SK-N-SH (cell line): ENCODE results near the gene GNA14. TPM values are rescaled to one million over a fixed set of nuclear protein-coding genes. Genes with fewer than 3 reads are reported as not detected.

ENCODE experiments used
- CTCF ChIA-PET: fragments of 300-600, 350-600 bp; formaldehyde crosslinking; extraction: SDS; loops from one replicate; lab custom pipeline; 2021; lab: Yijun Ruan, JAX
- POLR2A ChIA-PET: fragments of 350-600 bp; sonication (Branson Sonifier 250); formaldehyde crosslinking; extraction: SDS; loops from one replicate; lab custom pipeline; 2020; ENCODE audit warnings: antibody characterized with exemption, inconsistent platforms; lab: Yijun Ruan, JAX
- DNase-seq: peaks from one replicate; pipeline ENCODE4 v3.0.0; 2012
- H2AFZ ChIP-seq: fragments of 200-600 bp; sonication (generic); 2 replicates; pipeline ENCODE4 v1.8.1; 2016; ENCODE audit warnings: antibody characterized with exemption, mild to moderate bottlenecking, low read depth
- H3F3A ChIP-seq: fragments of 200-600 bp; sonication (generic); replicated peaks from 2 replicates; pipeline ENCODE3; 2016; ENCODE audit warnings: antibody characterized with exemption, mild to moderate bottlenecking; ENCODE audit not compliant: insufficient read depth
- H3K27ac ChIP-seq, 2 experiments: fragments of 200-500 bp in 1 of 2; fragments of 200-600 bp in 1 of 2; sonication (Bioruptor generic) in 1 of 2; sonication (generic), shearing (Covaris generic) in 1 of 2; 2 replicates each; pipeline versions ENCODE4 v1.5.1 to v1.6.1; 2014 to 2016; ENCODE audit warnings: low read depth in 2 of 2, inconsistent platforms in 1 of 2, low read length in 1 of 2, mild to moderate bottlenecking in 1 of 2, mixed read lengths in 1 of 2
- H3K27me3 ChIP-seq: fragments of 200-600 bp; sonication (generic), shearing (Covaris generic); 2 replicates; pipeline ENCODE4 v1.6.1; 2016; ENCODE audit warnings: mixed run types; ENCODE audit not compliant: insufficient read depth
- H3K36me3 ChIP-seq, 2 experiments: fragments of 200-500 bp in 1 of 2; fragments of 200-600 bp in 1 of 2; sonication (Bioruptor generic) in 1 of 2; sonication (generic) in 1 of 2; replicated peaks in 1 of 2; 2 replicates each; pipeline versions ENCODE3 to v1.5.1; 2014 to 2016; ENCODE audit warnings: low read length in 1 of 2, mild to moderate bottlenecking in 1 of 2; ENCODE audit not compliant: insufficient read depth in 2 of 2, control insufficient read depth in 1 of 2
- H3K4me1 ChIP-seq, 2 experiments: fragments of 200-500 bp in 1 of 2; fragments of 200-600 bp in 1 of 2; sonication (Bioruptor generic) in 1 of 2; sonication (generic), shearing (Covaris generic) in 1 of 2; 2 replicates each; pipeline versions ENCODE4 v1.5.1 to v1.6.1; 2014 to 2016; ENCODE audit warnings: low read depth in 1 of 2, low read length in 1 of 2, mixed run types in 1 of 2; ENCODE audit not compliant: insufficient read depth in 2 of 2, control insufficient read depth in 1 of 2
- H3K4me2 ChIP-seq: fragments of 200-600 bp; sonication (generic), shearing (Covaris generic); 2 replicates; pipeline ENCODE4 v1.6.1; 2017; ENCODE audit warnings: mixed run types
- H3K4me3 ChIP-seq, 2 experiments: fragments of 200-500 bp in 1 of 2; fragments of 200-600 bp in 1 of 2; sonication (Bioruptor generic) in 1 of 2; sonication (generic), shearing (Covaris generic) in 1 of 2; 2 replicates each; pipeline versions ENCODE4 v1.5.1 to v1.8.1; 2014 to 2016; ENCODE audit warnings: low read depth in 2 of 2, inconsistent platforms in 1 of 2, low read length in 1 of 2, mild to moderate bottlenecking in 1 of 2, mixed read lengths in 1 of 2, moderate library complexity in 1 of 2
- H3K79me2 ChIP-seq: fragments of 200-600 bp; sonication (generic); 2 replicates; pipeline ENCODE4 v1.8.1; 2017; ENCODE audit warnings: mild to moderate bottlenecking; ENCODE audit not compliant: insufficient read depth
- H3K9ac ChIP-seq: fragments of 200-600 bp; sonication (generic); 2 replicates; pipeline ENCODE4 v1.6.1; 2017; ENCODE audit warnings: mixed run types
- H3K9me2 ChIP-seq: fragments of 200-600 bp; sonication (generic); 2 replicates; pipeline ENCODE4 v1.6.1; 2017; ENCODE audit warnings: mixed run types
- H3K9me3 ChIP-seq: fragments of 200-600 bp; sonication (generic); 2 replicates; pipeline ENCODE4 v1.6.1; 2017; ENCODE audit warnings: mixed run types, mild to moderate bottlenecking, moderate library complexity
- H4K20me1 ChIP-seq: fragments of 200-600 bp; sonication (generic); 2 replicates; pipeline ENCODE4 v1.6.1; 2017; ENCODE audit warnings: mild to moderate bottlenecking, mixed run types; ENCODE audit not compliant: insufficient read depth
- CHD2 ChIP-seq: fragments of 150-350 bp; IDR thresholded peaks from 2 replicates; pipeline ENCODE4 v1.6.1; 2018; ENCODE audit warnings: low read length; ENCODE audit not compliant: partially characterized antibody
- EP300 ChIP-seq, 2 experiments: IDR thresholded peaks; 2 replicates each; pipeline versions ENCODE4 v1.4.0 to v1.6.1; 2012; ENCODE audit warnings: borderline replicate concordance in 1 of 2, low read depth in 1 of 2, low read length in 1 of 2
- FOSL2 ChIP-seq: IDR thresholded peaks from 2 replicates; pipeline ENCODE4 v1.4.0; 2012; ENCODE audit warnings: low read depth, mild to moderate bottlenecking, moderate library complexity, borderline replicate concordance
- FOXM1 ChIP-seq: IDR thresholded peaks from 2 replicates; pipeline ENCODE4 v1.4.0; 2012; ENCODE audit warnings: low read depth, mild to moderate bottlenecking
- GABPA ChIP-seq: IDR thresholded peaks from 2 replicates; pipeline ENCODE4 v1.4.0; 2012; ENCODE audit warnings: low read depth, mild to moderate bottlenecking
- MXI1 ChIP-seq: IDR thresholded peaks from 2 replicates; pipeline ENCODE4 v1.6.1; 2012; ENCODE audit warnings: mild to moderate bottlenecking, low read depth, low read length, improper control_type of control experiment
- NRF1 ChIP-seq: IDR thresholded peaks from 2 replicates; pipeline ENCODE4 v1.6.1; 2012; ENCODE audit warnings: low read depth, mild to moderate bottlenecking, low read length
- POLR2AphosphoS5 ChIP-seq: IDR thresholded peaks from 2 replicates; pipeline ENCODE4 v1.6.1; 2012; ENCODE audit warnings: low read depth, low read length
- RCOR1 ChIP-seq: fragments of 150-350 bp; IDR thresholded peaks from 2 replicates; pipeline ENCODE4 v1.6.1; 2017; ENCODE audit warnings: antibody characterized with exemption, low read length
- RFX5 ChIP-seq: IDR thresholded peaks from 2 replicates; pipeline ENCODE4 v1.6.1; 2012; ENCODE audit warnings: mild to moderate bottlenecking, improper control_type of control experiment, low read length
- SIN3A ChIP-seq: IDR thresholded peaks from 2 replicates; pipeline ENCODE4 v1.6.1; 2012; ENCODE audit warnings: low read depth, mild to moderate bottlenecking, low read length, moderate library complexity, borderline replicate concordance
- SMC3 ChIP-seq: IDR thresholded peaks from 2 replicates; pipeline ENCODE4 v1.6.1; 2012; ENCODE audit warnings: low read depth, low read length, improper control_type of control experiment
- YY1 ChIP-seq: IDR thresholded peaks from 2 replicates; pipeline ENCODE4 v1.4.0; 2012; ENCODE audit warnings: low read depth, mild to moderate bottlenecking
- WGBS: methylation state at CpG from one replicate; pipeline ENCODE4 v1.1.6; 2017; ENCODE audit warnings: low lambda C conversion rate; 5-methylcytosine and 5-hydroxymethylcytosine counted together
- polyA plus RNA-seq, 3 experiments: library from polyadenylated mRNA; depleted of rRNA; stranded (reverse); fragments of >200 nt; gene quantifications; 2 replicates each; pipeline ENCODE4 v1.2.3, GENCODE V29; 2012
- TF ChIP-seq, protein P1 (sequence below): IDR thresholded peaks from 2 replicates; pipeline ENCODE4 v1.6.1; 2012; ENCODE audit warnings: mild to moderate bottlenecking, low read depth, low read length, moderate library complexity
- TF ChIP-seq, protein P2 (sequence below): fragments of 150-350 bp; IDR thresholded peaks from 2 replicates; pipeline ENCODE4 v1.6.1; 2016; ENCODE audit warnings: mild to moderate bottlenecking, low read depth, low read length
- TF ChIP-seq, protein P3 (sequence below): IDR thresholded peaks from 2 replicates; pipeline ENCODE4; 2012
- TF ChIP-seq, protein P4 (sequence below): fragments of 200-600 bp; sonication (generic); IDR thresholded peaks from 2 replicates; pipeline ENCODE4 v1.6.1; 2017; ENCODE audit warnings: antibody characterized with exemption, mild to moderate bottlenecking, moderate library complexity
- TF ChIP-seq, protein P5 (sequence below): IDR thresholded peaks from 2 replicates; pipeline ENCODE4 v1.4.0; 2012; ENCODE audit warnings: low read depth, borderline replicate concordance

GNA14 gene
- polyA plus RNA-seq, 1 of the 3 experiments (the other 2 are of a cell fraction), result 0.15 TPM

DNA sequence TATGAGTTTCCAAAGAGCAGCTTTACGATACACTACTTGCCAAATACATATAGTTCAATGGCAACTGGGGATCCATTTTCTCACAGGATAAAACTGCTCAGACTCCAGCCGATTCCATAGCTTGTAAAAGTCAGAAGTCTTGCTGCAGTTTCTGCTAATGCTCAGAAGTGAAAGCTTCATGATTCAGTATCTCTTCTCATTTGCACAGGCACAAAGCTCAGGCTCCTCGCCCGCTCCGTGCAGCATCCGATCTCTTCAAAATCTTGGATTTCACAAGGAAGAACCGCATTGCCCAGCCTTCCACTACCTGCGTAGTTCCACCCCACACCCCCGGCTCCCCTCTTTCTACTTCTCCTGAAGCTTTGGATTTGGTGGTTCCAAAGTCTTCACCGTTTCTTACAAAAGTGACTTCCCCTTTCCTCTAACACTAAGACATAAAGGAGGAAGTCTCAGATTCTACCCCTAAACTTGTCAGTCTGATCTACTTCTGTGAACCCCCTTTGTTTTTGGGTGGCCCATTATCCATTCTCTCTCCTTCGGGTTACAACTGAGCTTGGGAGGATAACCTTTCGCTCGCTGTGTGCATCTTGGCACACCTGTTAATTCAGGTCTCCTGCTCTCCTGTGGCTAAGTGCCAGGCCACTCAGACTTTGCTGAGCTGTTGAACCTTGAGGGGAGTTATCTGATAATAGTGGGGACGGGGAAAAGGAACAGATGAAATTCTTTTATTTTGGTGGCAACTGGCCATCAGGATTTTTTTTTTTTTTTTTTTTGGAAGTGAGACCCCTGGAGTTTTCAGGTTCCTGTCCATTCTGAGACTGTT is 194.1 kb downstream of the GNA14 start:
- no peak overlapping the region for H3K4me2 ChIP-seq
- no peaks in the 10 kb centered on the region for H3K27me3 ChIP-seq
- H3K4me3 ChIP-seq, result no peak overlapping the region
- H3K36me3 ChIP-seq, result no peaks in the 10 kb centered on the region
- no peak overlapping the region for H3K27ac ChIP-seq
- 92% methylated on average over 14 of the region's 14 CpGs for WGBS
- peaks cover 10 to 15% of the 10 kb centered on the region in 2 experiments; a peak in 2 of 4 replicates for H3K4me1 ChIP-seq
- peaks cover 9% of the 10 kb centered on the region for H3F3A ChIP-seq
- TF ChIP-seq, protein P1, sequence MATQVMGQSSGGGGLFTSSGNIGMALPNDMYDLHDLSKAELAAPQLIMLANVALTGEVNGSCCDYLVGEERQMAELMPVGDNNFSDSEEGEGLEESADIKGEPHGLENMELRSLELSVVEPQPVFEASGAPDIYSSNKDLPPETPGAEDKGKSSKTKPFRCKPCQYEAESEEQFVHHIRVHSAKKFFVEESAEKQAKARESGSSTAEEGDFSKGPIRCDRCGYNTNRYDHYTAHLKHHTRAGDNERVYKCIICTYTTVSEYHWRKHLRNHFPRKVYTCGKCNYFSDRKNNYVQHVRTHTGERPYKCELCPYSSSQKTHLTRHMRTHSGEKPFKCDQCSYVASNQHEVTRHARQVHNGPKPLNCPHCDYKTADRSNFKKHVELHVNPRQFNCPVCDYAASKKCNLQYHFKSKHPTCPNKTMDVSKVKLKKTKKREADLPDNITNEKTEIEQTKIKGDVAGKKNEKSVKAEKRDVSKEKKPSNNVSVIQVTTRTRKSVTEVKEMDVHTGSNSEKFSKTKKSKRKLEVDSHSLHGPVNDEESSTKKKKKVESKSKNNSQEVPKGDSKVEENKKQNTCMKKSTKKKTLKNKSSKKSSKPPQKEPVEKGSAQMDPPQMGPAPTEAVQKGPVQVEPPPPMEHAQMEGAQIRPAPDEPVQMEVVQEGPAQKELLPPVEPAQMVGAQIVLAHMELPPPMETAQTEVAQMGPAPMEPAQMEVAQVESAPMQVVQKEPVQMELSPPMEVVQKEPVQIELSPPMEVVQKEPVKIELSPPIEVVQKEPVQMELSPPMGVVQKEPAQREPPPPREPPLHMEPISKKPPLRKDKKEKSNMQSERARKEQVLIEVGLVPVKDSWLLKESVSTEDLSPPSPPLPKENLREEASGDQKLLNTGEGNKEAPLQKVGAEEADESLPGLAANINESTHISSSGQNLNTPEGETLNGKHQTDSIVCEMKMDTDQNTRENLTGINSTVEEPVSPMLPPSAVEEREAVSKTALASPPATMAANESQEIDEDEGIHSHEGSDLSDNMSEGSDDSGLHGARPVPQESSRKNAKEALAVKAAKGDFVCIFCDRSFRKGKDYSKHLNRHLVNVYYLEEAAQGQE, result no peak
- TF ChIP-seq YY1, result no peak
- TF ChIP-seq EP300 (IDR thresholded peaks at IDR 0.05; ENCODE audit: borderline replicate concordance in 1 of 2, low read depth in 1 of 2, low read length in 1 of 2), result no peak
- no peak for TF ChIP-seq RCOR1
- no peak for TF ChIP-seq NRF1
- no peak for TF ChIP-seq SMC3
- TF ChIP-seq MXI1, result no peak
- TF ChIP-seq RFX5, result no peak
- no peak for TF ChIP-seq GABPA
- TF ChIP-seq POLR2AphosphoS5, result no peak
- TF ChIP-seq SIN3A, result no peak
- TF ChIP-seq FOSL2, result no peak
- TF ChIP-seq FOXM1, result no peak
- TF ChIP-seq, protein P2, sequence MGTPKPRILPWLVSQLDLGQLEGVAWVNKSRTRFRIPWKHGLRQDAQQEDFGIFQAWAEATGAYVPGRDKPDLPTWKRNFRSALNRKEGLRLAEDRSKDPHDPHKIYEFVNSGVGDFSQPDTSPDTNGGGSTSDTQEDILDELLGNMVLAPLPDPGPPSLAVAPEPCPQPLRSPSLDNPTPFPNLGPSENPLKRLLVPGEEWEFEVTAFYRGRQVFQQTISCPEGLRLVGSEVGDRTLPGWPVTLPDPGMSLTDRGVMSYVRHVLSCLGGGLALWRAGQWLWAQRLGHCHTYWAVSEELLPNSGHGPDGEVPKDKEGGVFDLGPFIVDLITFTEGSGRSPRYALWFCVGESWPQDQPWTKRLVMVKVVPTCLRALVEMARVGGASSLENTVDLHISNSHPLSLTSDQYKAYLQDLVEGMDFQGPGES, result no peak
- TF ChIP-seq, protein P3, sequence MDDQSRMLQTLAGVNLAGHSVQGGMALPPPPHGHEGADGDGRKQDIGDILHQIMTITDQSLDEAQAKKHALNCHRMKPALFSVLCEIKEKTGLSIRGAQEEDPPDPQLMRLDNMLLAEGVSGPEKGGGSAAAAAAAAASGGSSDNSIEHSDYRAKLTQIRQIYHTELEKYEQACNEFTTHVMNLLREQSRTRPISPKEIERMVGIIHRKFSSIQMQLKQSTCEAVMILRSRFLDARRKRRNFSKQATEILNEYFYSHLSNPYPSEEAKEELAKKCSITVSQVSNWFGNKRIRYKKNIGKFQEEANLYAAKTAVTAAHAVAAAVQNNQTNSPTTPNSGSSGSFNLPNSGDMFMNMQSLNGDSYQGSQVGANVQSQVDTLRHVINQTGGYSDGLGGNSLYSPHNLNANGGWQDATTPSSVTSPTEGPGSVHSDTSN, result no peak
- TF ChIP-seq, protein P4, sequence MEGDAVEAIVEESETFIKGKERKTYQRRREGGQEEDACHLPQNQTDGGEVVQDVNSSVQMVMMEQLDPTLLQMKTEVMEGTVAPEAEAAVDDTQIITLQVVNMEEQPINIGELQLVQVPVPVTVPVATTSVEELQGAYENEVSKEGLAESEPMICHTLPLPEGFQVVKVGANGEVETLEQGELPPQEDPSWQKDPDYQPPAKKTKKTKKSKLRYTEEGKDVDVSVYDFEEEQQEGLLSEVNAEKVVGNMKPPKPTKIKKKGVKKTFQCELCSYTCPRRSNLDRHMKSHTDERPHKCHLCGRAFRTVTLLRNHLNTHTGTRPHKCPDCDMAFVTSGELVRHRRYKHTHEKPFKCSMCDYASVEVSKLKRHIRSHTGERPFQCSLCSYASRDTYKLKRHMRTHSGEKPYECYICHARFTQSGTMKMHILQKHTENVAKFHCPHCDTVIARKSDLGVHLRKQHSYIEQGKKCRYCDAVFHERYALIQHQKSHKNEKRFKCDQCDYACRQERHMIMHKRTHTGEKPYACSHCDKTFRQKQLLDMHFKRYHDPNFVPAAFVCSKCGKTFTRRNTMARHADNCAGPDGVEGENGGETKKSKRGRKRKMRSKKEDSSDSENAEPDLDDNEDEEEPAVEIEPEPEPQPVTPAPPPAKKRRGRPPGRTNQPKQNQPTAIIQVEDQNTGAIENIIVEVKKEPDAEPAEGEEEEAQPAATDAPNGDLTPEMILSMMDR, result no peak
- TF ChIP-seq, protein P5, sequence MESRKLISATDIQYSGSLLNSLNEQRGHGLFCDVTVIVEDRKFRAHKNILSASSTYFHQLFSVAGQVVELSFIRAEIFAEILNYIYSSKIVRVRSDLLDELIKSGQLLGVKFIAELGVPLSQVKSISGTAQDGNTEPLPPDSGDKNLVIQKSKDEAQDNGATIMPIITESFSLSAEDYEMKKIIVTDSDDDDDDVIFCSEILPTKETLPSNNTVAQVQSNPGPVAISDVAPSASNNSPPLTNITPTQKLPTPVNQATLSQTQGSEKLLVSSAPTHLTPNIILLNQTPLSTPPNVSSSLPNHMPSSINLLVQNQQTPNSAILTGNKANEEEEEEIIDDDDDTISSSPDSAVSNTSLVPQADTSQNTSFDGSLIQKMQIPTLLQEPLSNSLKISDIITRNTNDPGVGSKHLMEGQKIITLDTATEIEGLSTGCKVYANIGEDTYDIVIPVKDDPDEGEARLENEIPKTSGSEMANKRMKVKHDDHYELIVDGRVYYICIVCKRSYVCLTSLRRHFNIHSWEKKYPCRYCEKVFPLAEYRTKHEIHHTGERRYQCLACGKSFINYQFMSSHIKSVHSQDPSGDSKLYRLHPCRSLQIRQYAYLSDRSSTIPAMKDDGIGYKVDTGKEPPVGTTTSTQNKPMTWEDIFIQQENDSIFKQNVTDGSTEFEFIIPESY, result no peak
- TF ChIP-seq CHD2, result no peak
- TF ChIP-seq, all 33 proteins: peak for 0
- ChIA-PET POLR2A (no interaction called here), CTCF (interaction anchor here (0.7 to 6.7 kb wide), 7 partner anchors 10 to 297 kb away, joined by 3 to 147 read pairs (median 3); no protein-coding TSS in a partner anchor)
- Histone ChIP-seq H4K20me1 (no peaks in the 10 kb centered on the region), H3K9me2 (no peaks in the 10 kb centered on the region), H3K9ac (no peak overlapping the region), H3K79me2 (no peaks in the 10 kb centered on the region), H3K9me3 (no peaks in the 10 kb centered on the region), H2AFZ (no peak overlapping the region)
- DNase-seq, result no peak
